Vagina (tissue), 2 donors: ENCODE data around the gene IL17RE.

Experiments
- CTCF ChIP-seq, 3 experiments: fragments of 450-650 bp in 2 of 3; fragments of 200-600 bp in 1 of 3; sonication (generic) in 1 of 3; IDR thresholded peaks; one replicate each; pipeline ENCODE4 v1.5.1; 2017 to 2019; ENCODE audit warnings: antibody characterized with exemption in 3 of 3, mild to moderate bottlenecking in 2 of 3, moderate library complexity in 2 of 3
- POLR2A ChIP-seq, 2 donors: fragments of 450-650 bp; IDR thresholded peaks; one replicate each; pipeline ENCODE4 v1.6.1; 2017; ENCODE audit warnings: antibody characterized with exemption in 2 of 2, mild to moderate bottlenecking in 2 of 2, moderate library complexity in 2 of 2

- TF ChIP-seq CTCF (IDR thresholded peaks at IDR 0.05) (no peak), POLR2A (IDR thresholded peaks at IDR 0.05) (no peak)
These were observed 11.4 kb downstream of the IL17RE start for GRCh38 chr3:9914011-9914410.
